ENCODE results near the gene KRT26. TPM values are rescaled to one million over a fixed set of nuclear protein-coding genes. Genes with fewer than 3 reads are reported as not detected.

Gene KRT26
- total RNA-seq, 1 donor from 2014 or later: not detected

GRCh38 chr17:40722241-40722640 lies 49.8 kb downstream of the KRT26 start:
- Mint-ChIP-seq H3K27ac (ENCODE audit: unreplicated experiment) (no peak overlapping the region), H3K27me3 (ENCODE audit: unreplicated experiment) (peaks cover 69% of the 10 kb centered on the region), H3K9me3 (ENCODE audit: unreplicated experiment) (no peaks in the 10 kb centered on the region), H3K36me3 (ENCODE audit: unreplicated experiment) (no peaks in the 10 kb centered on the region), H3K4me3 (ENCODE audit: unreplicated experiment) (no peak overlapping the region), H3K4me1 (ENCODE audit: unreplicated experiment) (no peaks in the 10 kb centered on the region)
- no peak for DNase-seq (ENCODE audit: extremely low spot score, unreplicated experiment)
- no peak for TF ChIP-seq CTCF (IDR thresholded peaks at IDR 0.05)

- no peaks in the 10 kb centered on the region for H3K9me3 Mint-ChIP-seq (ENCODE audit: unreplicated experiment)
- no peaks in the 10 kb centered on the region for H3K4me1 Mint-ChIP-seq (ENCODE audit: unreplicated experiment)
- peaks cover 73% of the 10 kb centered on the region for H3K27me3 Mint-ChIP-seq (ENCODE audit: unreplicated experiment)
- H3K36me3 Mint-ChIP-seq (ENCODE audit: unreplicated experiment): no peaks in the 10 kb centered on the region
- no peak overlapping the region for H3K27ac Mint-ChIP-seq (ENCODE audit: unreplicated experiment)
- H3K4me3 Mint-ChIP-seq (ENCODE audit: unreplicated experiment): no peak overlapping the region
- no peak for DNase-seq (ENCODE audit: extremely low spot score, unreplicated experiment)
- TF ChIP-seq CTCF (IDR thresholded peaks at IDR 0.05): no peak
Measured at GRCh38 chr17:40720899-40721298, 51.1 kb downstream of the KRT26 start.

- Mint-ChIP-seq H3K36me3 (ENCODE audit: unreplicated experiment) (no peaks in the 10 kb centered on the region), H3K27ac (ENCODE audit: unreplicated experiment) (no peak overlapping the region), H3K9me3 (ENCODE audit: unreplicated experiment) (no peaks in the 10 kb centered on the region), H3K4me1 (ENCODE audit: unreplicated experiment) (no peaks in the 10 kb centered on the region), H3K27me3 (ENCODE audit: unreplicated experiment) (peaks cover 69% of the 10 kb centered on the region), H3K4me3 (ENCODE audit: unreplicated experiment) (no peak overlapping the region)
- no peak for DNase-seq (ENCODE audit: extremely low spot score, unreplicated experiment)
- TF ChIP-seq CTCF (IDR thresholded peaks at IDR 0.05): no peak
Measured at GRCh38 chr17:40718930-40719329, 53.1 kb downstream of the KRT26 start.

- Mint-ChIP-seq H3K4me3 (ENCODE audit: unreplicated experiment) (no peak overlapping the region), H3K27me3 (ENCODE audit: unreplicated experiment) (peaks cover 65% of the 10 kb centered on the region), H3K9me3 (ENCODE audit: unreplicated experiment) (no peaks in the 10 kb centered on the region), H3K36me3 (ENCODE audit: unreplicated experiment) (no peaks in the 10 kb centered on the region), H3K4me1 (ENCODE audit: unreplicated experiment) (no peaks in the 10 kb centered on the region), H3K27ac (ENCODE audit: unreplicated experiment) (no peak overlapping the region)
- no peak for DNase-seq (ENCODE audit: extremely low spot score, unreplicated experiment)
- TF ChIP-seq CTCF (IDR thresholded peaks at IDR 0.05): no peak
Measured at GRCh38 chr17:40717776-40718175, 54.2 kb downstream of the KRT26 start.

Other genes with a start within 250 kb of the KRT26 start
- gene CCR7, start 206.7 kb downstream of the KRT26 start, total RNA-seq: 0.21 TPM in 1 of 2 replicates, not detected in the other
- 137 and 145 TPM in 2 replicates for gene SMARCE1, start 124.4 kb downstream of the KRT26 start, total RNA-seq
- gene KRT222, start 107.0 kb downstream of the KRT26 start, total RNA-seq: not detected in 2 replicates
- gene KRT24, start 68.4 kb downstream of the KRT26 start, total RNA-seq: not detected in 2 replicates
- not detected in 2 replicates for gene KRT25, start 16.9 kb downstream of the KRT26 start, total RNA-seq
- gene KRT27, start 10.3 kb upstream of the KRT26 start, total RNA-seq: not detected in 2 replicates
- not detected in 2 replicates for gene KRT28, start 27.8 kb upstream of the KRT26 start, total RNA-seq
- 46.5 and 49.0 TPM in 2 replicates for gene KRT10, start 50.4 kb upstream of the KRT26 start, total RNA-seq
- not detected in 2 replicates for gene KRT12, start 95.0 kb upstream of the KRT26 start, total RNA-seq
- gene KRT20, start 113.0 kb upstream of the KRT26 start, total RNA-seq: not detected in 2 replicates
- not detected in 2 replicates for gene KRT23, start 165.4 kb upstream of the KRT26 start, total RNA-seq
- not detected in 2 replicates for gene KRT39, start 194.7 kb upstream of the KRT26 start, total RNA-seq
- not detected in 2 replicates for gene KRT40, start 212.1 kb upstream of the KRT26 start, total RNA-seq
- gene KRTAP3-3, start 222.0 kb upstream of the KRT26 start, total RNA-seq: not detected in 2 replicates
- not detected in 2 replicates for gene KRTAP3-2, start 227.7 kb upstream of the KRT26 start, total RNA-seq
- not detected in 2 replicates for gene KRTAP3-1, start 236.9 kb upstream of the KRT26 start, total RNA-seq